ENCODE results near the gene CPA1. TPM values are rescaled to one million over a fixed set of nuclear protein-coding genes. Genes with fewer than 3 reads are reported as not detected.

Gene CPA1
- total and polyA plus RNA-seq, 9 of the 15 experiments (the other 6 are each of a cell fraction or from before 2014, with no cell fraction given), result 6.5 TPM; not detected in 8

DNA sequence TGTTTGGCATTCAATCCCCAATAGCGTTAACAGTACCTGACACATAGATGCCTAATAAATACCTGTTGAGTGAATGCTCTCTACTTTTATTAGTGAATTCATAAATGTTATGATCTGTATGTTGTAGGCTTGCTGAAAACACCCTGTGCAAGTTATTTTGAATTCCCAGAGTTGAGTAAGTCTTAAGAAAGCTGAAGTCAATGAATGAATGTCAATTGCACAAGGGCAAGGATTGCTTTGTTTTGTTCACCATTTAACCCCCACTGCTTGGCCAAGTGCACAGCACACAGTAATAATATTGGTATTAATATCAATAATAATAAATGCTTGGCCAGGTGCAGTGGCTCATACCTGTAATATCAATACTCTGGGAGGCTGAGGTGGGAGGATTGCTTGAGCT, 10.2 kb downstream of the CPA1 start:
- FAIRE-seq (no peak), DNase-seq (ENCODE audit: extremely low read depth in 1 of 4, low spot score in 3 of 4) (no peak), ATAC-seq (no peak)
- Histone ChIP-seq H3K79me2 (ENCODE audit: control insufficient read depth, insufficient read depth, low read length) (no peaks in the 10 kb centered on the region), H3K9me1 (ENCODE audit: control insufficient read depth, insufficient read depth, low read length) (no peaks in the 10 kb centered on the region), H4K20me1 (replicated peaks; ENCODE audit: control insufficient read depth, insufficient read depth, low read length) (no peaks in the 10 kb centered on the region), H3K9ac (ENCODE audit: insufficient read depth in 1 of 2, low read depth in 2 of 2, low read length in 2 of 2) (no peak overlapping the region), H3K4me3 (no peak overlapping the region), H3K9me3 (replicated peaks; ENCODE audit: control insufficient read depth, insufficient read depth, low read depth, low read length) (no peaks in the 10 kb centered on the region), H2AFZ (ENCODE audit: low read depth, low read length) (no peak overlapping the region), H3K36me3 (ENCODE audit: control insufficient read depth, insufficient read depth, low read length) (no peaks in the 10 kb centered on the region), H3K4me2 (ENCODE audit: insufficient read depth, low read length) (no peak overlapping the region), H3K27me3 (ENCODE audit: control insufficient read depth in 2 of 2, insufficient read depth in 2 of 2, low read length in 2 of 2) (peaks cover 0 to 12% of the 10 kb centered on the region in 2 experiments; a peak in 3 of 5 replicates), H3K27ac (ENCODE audit: extremely low read depth, low read depth, low read length) (no peak overlapping the region), H3K4me1 (replicated peaks in 1 of 2; ENCODE audit: control insufficient read depth in 2 of 2, insufficient read depth in 2 of 2, low read length in 2 of 2) (peaks cover 0 to 8% of the 10 kb centered on the region in 2 experiments; a peak in 3 of 5 replicates)
- 24% methylated on average over 1 of the region's 1 CpG for whole genome bisulfite sequencing (ENCODE audit: insufficient coverage, low coverage, missing lambda C conversion rate)
- BruUV-seq (replicated peaks), result no TSS peak
- TF ChIP-seq ETV1 (tag; conservative IDR thresholded peaks at IDR 0.05; ENCODE audit: low read depth) (no peak), RHOXF2B (CRISPR knock-in tag; conservative IDR thresholded peaks at IDR 0.05) (no peak), SMARCB1 (IDR thresholded peaks at IDR 0.05; ENCODE audit: insufficient read length, low read depth) (no peak), PHTF2 (CRISPR knock-in tag; IDR thresholded peaks at IDR 0.05) (no peak), RCOR1 (IDR thresholded peaks at IDR 0.05; ENCODE audit: borderline replicate concordance in 1 of 2, low read depth in 2 of 2, low read length in 2 of 2) (no peak), SIN3A (IDR thresholded peaks at IDR 0.05; ENCODE audit: borderline replicate concordance in 2 of 2, control insufficient read depth in 1 of 2, low read depth in 2 of 2, low read length in 2 of 2) (no peak), ID3 (CRISPR knock-in tag; IDR thresholded peaks at IDR 0.05) (no peak), ID3 (tag; IDR thresholded peaks at IDR 0.05) (no peak), PHF8 (IDR thresholded peaks at IDR 0.05; ENCODE audit: borderline replicate concordance, low read length) (no peak), ZBED1 (IDR thresholded peaks at IDR 0.05) (no peak), ZNF274 (IDR thresholded peaks at IDR 0.05; ENCODE audit: borderline replicate concordance, low read depth, low read length) (no peak), NFXL1 (CRISPR knock-in tag; IDR thresholded peaks at IDR 0.05) (no peak), RFX7 (CRISPR knock-in tag; IDR thresholded peaks at IDR 0.05) (no peak)
- POLR2A ChIA-PET, result no interaction called here
- intact Hi-C loops (cut with micrococcal nuclease) (no loop called here), in situ Hi-C loops (cut with MboI) (no loop called here)
- CTCF ChIA-PET (ENCODE audit: low intra/inter-chr PET ratio), result no interaction called here

All from K562 (cell line).